K562 (cell line): ENCODE data around the gene PFAS. TPM values are rescaled to one million over a fixed set of nuclear protein-coding genes. Genes with fewer than 3 reads are reported as not detected.

Experiments
- ATAC-seq: fragments of 200-7000 bp; cut with Tn5 transposase; 3 replicates; pipeline ENCODE4 v1.9.1; 2020; ENCODE audit warnings: moderate library complexity
- BruUV-seq: library from RNA; stranded (reverse); fragments of 400-500 nt; replicated peaks from 2 replicates; lab custom pipeline; 2021; lab: Mats Ljungman, UMichigan
- CTCF ChIA-PET: fragments of 300-600 bp; formaldehyde crosslinking; extraction: SDS; loops from one replicate; lab custom pipeline; 2021; ENCODE audit warnings: low intra/inter-chr PET ratio; lab: Yijun Ruan, JAX
- POLR2A ChIA-PET: fragments of 300-600, 350-650 bp; sonication (Branson Sonifier 250); formaldehyde crosslinking; extraction: SDS; loops from one replicate; lab custom pipeline; 2021; ENCODE audit warnings: antibody characterized with exemption, inconsistent platforms; lab: Yijun Ruan, JAX
- DNase-seq, 4 experiments: peaks; one replicate each; pipeline versions ENCODE4 v3.0.0 to v3.0.0-alpha.2; 2011 to 2018; ENCODE audit warnings: low spot score in 3 of 4, mixed read lengths in 3 of 4; ENCODE audit errors: extremely low read depth in 1 of 4
- FAIRE-seq: peaks from 2 replicates; lab custom pipeline; 2011; peaks lifted over from hg19 to GRCh38; lab: Jason Lieb, UNC
- H2AFZ ChIP-seq: 2 replicates; pipeline ENCODE4 v1.6.0; 2011; ENCODE audit warnings: low read depth, low read length, control low read depth, inconsistent platforms
- H3K27ac ChIP-seq: fragments of 200-600 bp; 3 replicates; pipeline ENCODE4 v1.8.0; 2011; ENCODE audit warnings: low read depth, mild to moderate bottlenecking, control low read depth, inconsistent platforms, low read length, moderate library complexity, mixed read lengths; ENCODE audit errors: extremely low read depth
- H3K27me3 ChIP-seq, 2 experiments: fragments of 300-600 bp in 1 of 2; 2 replicates in 1 of 2; 3 replicates in 1 of 2; pipeline versions ENCODE4 v1.6.0 to v1.8.0; 2011; ENCODE audit warnings: inconsistent platforms in 2 of 2, low read length in 2 of 2, mild to moderate bottlenecking in 1 of 2, mixed read lengths in 1 of 2, moderate library complexity in 1 of 2; ENCODE audit not compliant: control insufficient read depth in 2 of 2, insufficient read depth in 2 of 2
- H3K36me3 ChIP-seq: fragments of 300-600 bp; 3 replicates; pipeline ENCODE4 v1.8.0; 2011; ENCODE audit warnings: mild to moderate bottlenecking, low read length, inconsistent platforms; ENCODE audit not compliant: control insufficient read depth, insufficient read depth
- H3K4me1 ChIP-seq, 2 experiments: fragments of 200-600 bp in 1 of 2; replicated peaks in 1 of 2; 2 replicates in 1 of 2; 3 replicates in 1 of 2; pipeline versions ENCODE4 v1.5.1 to v1.8.0; 2011; ENCODE audit warnings: inconsistent platforms in 2 of 2, low read length in 2 of 2, mild to moderate bottlenecking in 1 of 2, mixed read lengths in 1 of 2, moderate library complexity in 1 of 2; ENCODE audit not compliant: control insufficient read depth in 2 of 2, insufficient read depth in 2 of 2
- H3K4me2 ChIP-seq: 2 replicates; pipeline ENCODE4 v1.6.1; 2011; ENCODE audit warnings: low read length, control low read depth, inconsistent platforms, mixed read lengths; ENCODE audit not compliant: insufficient read depth
- H3K4me3 ChIP-seq: fragments of 200-600 bp; sonication (generic), shearing (Covaris generic); 2 replicates; pipeline ENCODE4 v1.5.1; 2016; ENCODE audit warnings: control low read depth, inconsistent platforms
- H3K79me2 ChIP-seq: fragments of 200-600 bp; 3 replicates; pipeline ENCODE4 v1.8.0; 2011; ENCODE audit warnings: low read length, inconsistent platforms; ENCODE audit not compliant: control insufficient read depth, insufficient read depth
- H3K9ac ChIP-seq, 2 experiments: 2 replicates each; pipeline versions ENCODE4 v1.6.0 to v1.6.1; 2011; ENCODE audit warnings: low read depth in 2 of 2, low read length in 2 of 2, control low read depth in 1 of 2, inconsistent platforms in 1 of 2, mild to moderate bottlenecking in 1 of 2, mixed read lengths in 1 of 2; ENCODE audit not compliant: insufficient read depth in 1 of 2
- H3K9me1 ChIP-seq: one replicate; pipeline ENCODE4 v1.6.0; 2011; ENCODE audit warnings: inconsistent platforms, mild to moderate bottlenecking, low read length, moderate library complexity; ENCODE audit not compliant: control insufficient read depth, insufficient read depth
- H3K9me3 ChIP-seq: replicated peaks from 2 replicates; pipeline ENCODE4 v1.5.1; 2011; ENCODE audit warnings: low read depth, low read length, inconsistent platforms; ENCODE audit not compliant: control insufficient read depth, insufficient read depth
- H4K20me1 ChIP-seq: replicated peaks from 2 replicates; pipeline ENCODE4 v1.6.1; 2011; ENCODE audit warnings: low read length, inconsistent platforms, mixed read lengths; ENCODE audit not compliant: control insufficient read depth, insufficient read depth
- MEF2A ChIP-seq: IDR thresholded peaks from 2 replicates; pipeline ENCODE4 v1.6.1; 2011; ENCODE audit warnings: low read depth, mild to moderate bottlenecking, low read length, moderate library complexity; ENCODE audit not compliant: control insufficient read depth
- NFRKB ChIP-seq: fragments of 450-650 bp; IDR thresholded peaks from 2 replicates; pipeline ENCODE4 v1.6.1; 2016; ENCODE audit warnings: low read depth
- SNRNP70 ChIP-seq: fragments of 200-400 bp; formaldehyde crosslinking; optimal IDR thresholded peaks from 2 replicates; pipeline ENCODE3; 2017; ENCODE audit warnings: low read depth, low read length
- ZBTB49 ChIP-seq: sonication (generic); formaldehyde crosslinking; IDR thresholded peaks from 2 replicates; pipeline ENCODE4 v1.8.0; 2022; ENCODE audit warnings: missing genetic modification reagents, mild to moderate bottlenecking, borderline replicate concordance
- WGBS: fragments of 100-300 bp; shearing (Covaris generic); methylation state at CpG from one replicate; pipeline ENCODE4 v1.1.6; 2016; ENCODE audit warnings: low coverage, mixed read lengths; ENCODE audit not compliant: insufficient coverage; ENCODE audit errors: missing lambda C conversion rate; 5-methylcytosine and 5-hydroxymethylcytosine counted together
- in situ Hi-C: fragments of 300-500 bp; cut with MboI; formaldehyde crosslinking; loops from 4 replicates; pipeline ENCODE4 v1.15.0; 2018; ENCODE audit warnings: inconsistent platforms, mixed read lengths
- intact Hi-C: fragments of 100-400 bp; cut with micrococcal nuclease; formaldehyde crosslinking; loops from 2 replicates; pipeline ENCODE4 v1.14.2; 2022
- polyA plus RNA-seq, 8 experiments: library from polyadenylated mRNA; depleted of rRNA in 4 of 8; stranded (reverse) in 5 of 8; unstranded in 3 of 8; fragments of >200 nt; fragmentation: Nextera tagmentation in 2 of 8; fragmentation: Illumina TruSeq in 1 of 8; extraction: Ambion mirVana in 2 of 8; extraction: Trizol in 1 of 8; gene quantifications; 2 replicates each; pipeline versions ENCODE4 v1.2.1 to v1.2.3, GENCODE V29; 2011 to 2014; ENCODE audit warnings: inconsistent platforms in 1 of 8, missing spikeins in 1 of 8
- total RNA-seq, 7 experiments: library from RNA; depleted of rRNA in 6 of 7; stranded (reverse); fragments of >200 nt in 6 of 7; fragmentation: Illumina TruSeq in 2 of 7; extraction: Trizol in 2 of 7; gene quantifications; 2 replicates each; pipeline versions ENCODE4 v1.2.1 to v1.2.3, GENCODE V29; 2011 to 2021; ENCODE audit warnings: low replicate concordance in 1 of 7
- TF ChIP-seq, protein P1 (sequence below): sonication (generic); IDR thresholded peaks from 2 replicates; pipeline ENCODE4 v1.6.1; 2016

Gene PFAS
- total and polyA plus RNA-seq, 9 of the 15 experiments (the other 6 are each of a cell fraction or from before 2014, with no cell fraction given): 11.6 to 131 (median 43.9) TPM

DNA sequence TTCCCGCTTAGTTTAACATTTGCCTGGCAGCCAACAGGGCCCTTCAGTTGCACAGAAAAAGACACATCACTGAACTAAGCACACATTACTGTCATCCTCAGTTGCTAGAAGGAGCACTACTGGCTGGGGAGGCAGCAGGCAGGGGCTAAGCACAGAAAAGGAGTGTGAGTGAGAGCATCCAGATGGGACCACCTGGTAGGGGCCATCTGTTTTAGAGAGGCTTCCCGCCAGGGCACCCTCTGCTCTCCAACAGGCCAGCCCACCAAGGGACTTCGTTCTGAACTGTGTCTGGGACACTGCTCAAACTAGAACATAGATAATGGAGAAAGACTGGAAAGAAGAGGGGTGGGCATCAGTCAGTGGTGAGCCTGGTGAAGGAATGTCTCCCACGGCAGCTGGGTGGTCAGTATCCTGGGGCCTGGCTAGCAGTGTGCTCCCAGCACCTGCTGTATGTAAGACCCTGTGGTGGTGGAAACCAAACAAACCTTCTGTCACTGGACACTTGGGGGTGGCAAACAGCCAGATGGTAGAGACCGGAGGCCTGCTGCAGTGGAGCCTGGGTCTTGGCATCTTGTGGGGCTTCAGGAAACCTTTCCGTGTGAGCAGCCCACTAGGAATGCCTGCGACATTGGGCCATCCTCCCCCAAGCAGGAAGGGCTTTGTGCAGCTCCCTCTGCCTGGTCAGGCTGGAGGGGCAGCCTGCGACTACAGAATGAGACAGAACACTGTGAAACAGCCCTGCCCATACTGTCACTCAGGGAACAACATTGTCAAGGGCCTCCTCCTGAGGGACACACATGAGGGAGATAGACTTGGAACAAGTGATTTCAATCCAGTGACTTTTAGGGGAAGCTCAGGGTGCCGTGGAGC lies 26.6 kb downstream of the PFAS start:
- Histone ChIP-seq H3K4me2 (no peak overlapping the region), H3K27me3 (no peaks in the 10 kb centered on the region), H4K20me1 (no peaks in the 10 kb centered on the region), H3K27ac (no peak overlapping the region), H3K4me1 (peaks cover 0 to 4% of the 10 kb centered on the region in 2 experiments; a peak in 3 of 5 replicates)
- FAIRE-seq: no peak
- POLR2A ChIA-PET: interaction anchor here (0.7 kb wide), 1 partner anchor 31 kb away, joined by 6 read pairs; no protein-coding TSS in a partner anchor
- in situ Hi-C loops: no loop called here
- no TSS peak for BruUV-seq
- TF ChIP-seq SNRNP70 (no peak), MEF2A (no peak), NFRKB (no peak)
- TF ChIP-seq, all 486 proteins: peak for 0
- Histone ChIP-seq H3K9ac (peak overlapping the region in 1 of 2 experiments; percentile 41; a peak in 1 of 4 replicates), H3K9me3 (no peaks in the 10 kb centered on the region), H3K4me3 (no peak overlapping the region), H2AFZ (no peak overlapping the region), H3K79me2 (no peaks in the 10 kb centered on the region), H3K9me1 (no peaks in the 10 kb centered on the region), H3K36me3 (peaks cover 4% of the 10 kb centered on the region; the same call in 1 of the 3 replicates)
- 68% methylated on average over 8 of the region's 9 CpGs for WGBS
- ATAC-seq: peak; percentile 29; the same call in 2 of the 3 replicates
- CTCF ChIA-PET: no interaction called here
- no peak for DNase-seq
- intact Hi-C loops: no loop called here

DNA sequence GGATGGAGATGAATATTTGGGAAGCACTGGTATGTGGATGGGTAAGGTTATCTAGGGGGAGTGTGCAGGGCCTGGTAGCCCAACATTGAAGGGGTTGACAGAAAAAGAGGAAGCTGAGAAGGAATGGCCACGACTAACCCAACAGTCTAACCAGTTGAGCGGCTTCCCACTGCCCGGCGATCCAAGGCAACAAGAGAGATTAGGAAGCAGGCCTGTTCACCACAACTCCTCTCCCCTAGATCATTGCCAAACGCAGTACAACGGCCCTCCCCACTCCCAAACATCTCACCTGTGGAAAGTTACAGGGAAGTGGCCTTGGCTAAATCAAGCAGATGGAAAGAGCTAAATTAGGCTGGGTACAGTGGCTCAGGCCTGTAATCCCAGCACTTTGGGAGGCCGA lies 28.2 kb downstream of the PFAS start:
- DNase-seq: no peak
- Histone ChIP-seq H4K20me1 (no peaks in the 10 kb centered on the region), H3K4me2 (no peak overlapping the region), H2AFZ (no peak overlapping the region), H3K36me3 (no peaks in the 10 kb centered on the region), H3K79me2 (no peaks in the 10 kb centered on the region), H3K4me3 (no peak overlapping the region), H3K4me1 (no peaks in the 10 kb centered on the region; a peak in 2 of 5 replicates), H3K9me1 (no peaks in the 10 kb centered on the region), H3K27me3 (no peaks in the 10 kb centered on the region), H3K27ac (no peak overlapping the region), H3K9me3 (no peaks in the 10 kb centered on the region), H3K9ac (no peak overlapping the region)
- in situ Hi-C loops (no loop called here), intact Hi-C loops (no loop called here)
- POLR2A ChIA-PET: interaction anchor here (0.6 to 1.5 kb wide), 3 partner anchors 13 to 18 kb away, joined by 4 read pairs; partner anchors contain the start of gene SLC25A35
- no peak for FAIRE-seq
- no peak for ATAC-seq
- TF ChIP-seq, protein P1, sequence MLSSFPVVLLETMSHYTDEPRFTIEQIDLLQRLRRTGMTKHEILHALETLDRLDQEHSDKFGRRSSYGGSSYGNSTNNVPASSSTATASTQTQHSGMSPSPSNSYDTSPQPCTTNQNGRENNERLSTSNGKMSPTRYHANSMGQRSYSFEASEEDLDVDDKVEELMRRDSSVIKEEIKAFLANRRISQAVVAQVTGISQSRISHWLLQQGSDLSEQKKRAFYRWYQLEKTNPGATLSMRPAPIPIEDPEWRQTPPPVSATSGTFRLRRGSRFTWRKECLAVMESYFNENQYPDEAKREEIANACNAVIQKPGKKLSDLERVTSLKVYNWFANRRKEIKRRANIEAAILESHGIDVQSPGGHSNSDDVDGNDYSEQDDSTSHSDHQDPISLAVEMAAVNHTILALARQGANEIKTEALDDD: peak; percentile 85
- TF ChIP-seq ZBTB49 (CRISPR knock-in tag): no peak
- WGBS: 66% methylated on average over 5 of the region's 7 CpGs
- no TSS peak for BruUV-seq
- CTCF ChIA-PET: no interaction called here
